KMS-11 (cell line): ENCODE data around the gene NMRK2.

ENCODE experiments used
- H2AFZ ChIP-seq: fragments of 200-600 bp; sonication (generic); 2 replicates; pipeline ENCODE4 v1.6.1; 2016; ENCODE audit warnings: antibody characterized with exemption, mixed run types, low read depth
- H3K27ac ChIP-seq: fragments of 200-600 bp; sonication (generic); 2 replicates; pipeline ENCODE4 v1.6.1; 2016; ENCODE audit warnings: mild to moderate bottlenecking, mixed run types
- H3K27me3 ChIP-seq: fragments of 200-600 bp; sonication (generic); 2 replicates; pipeline ENCODE4 v1.6.1; 2017; ENCODE audit warnings: mild to moderate bottlenecking, low read depth, mixed run types, moderate library complexity; ENCODE audit not compliant: insufficient read depth
- H3K36me3 ChIP-seq: fragments of 200-600 bp; sonication (generic); 2 replicates; pipeline ENCODE4 v1.6.1; 2017; ENCODE audit warnings: mild to moderate bottlenecking, mixed run types; ENCODE audit not compliant: insufficient read depth
- H3K4me1 ChIP-seq: fragments of 200-600 bp; sonication (generic); 2 replicates; pipeline ENCODE4 v1.6.1; 2016; ENCODE audit warnings: mild to moderate bottlenecking, low read depth, mixed run types; ENCODE audit not compliant: poor library complexity, severe bottlenecking
- H3K4me2 ChIP-seq: fragments of 200-600 bp; sonication (generic); 2 replicates; pipeline ENCODE4 v1.7.0; 2016; ENCODE audit warnings: mild to moderate bottlenecking, mixed run types
- H3K4me3 ChIP-seq: fragments of 200-600 bp; sonication (generic); IDR thresholded peaks from 2 replicates; pipeline ENCODE4 v1.6.1; 2017; ENCODE audit warnings: low read depth, low read length, mixed read lengths; ENCODE audit not compliant: insufficient read depth
- H3K79me2 ChIP-seq: fragments of 200-600 bp; sonication (generic); 2 replicates; pipeline ENCODE4 v1.6.1; 2016; ENCODE audit warnings: low read depth, mixed run types; ENCODE audit not compliant: insufficient read depth
- H3K9ac ChIP-seq: fragments of 200-600 bp; sonication (generic); 2 replicates; pipeline ENCODE4 v1.6.1; 2016; ENCODE audit warnings: mild to moderate bottlenecking, mixed run types
- H4K20me1 ChIP-seq: fragments of 200-600 bp; sonication (generic); 2 replicates; pipeline ENCODE4 v1.6.1; 2016; ENCODE audit warnings: mild to moderate bottlenecking, mixed run types; ENCODE audit not compliant: insufficient read depth
- CTCF ChIP-seq: fragments of 200-600 bp; sonication (generic); conservative IDR thresholded peaks from 2 replicates; pipeline ENCODE4 v1.6.1; 2017; ENCODE audit warnings: low read depth, mild to moderate bottlenecking, antibody characterized with exemption, low read length, moderate library complexity, mixed read lengths

Gene NMRK2

GRCh38 chr19:3978145-3978544, 45.3 kb downstream of the NMRK2 start:
- H3K36me3 ChIP-seq, result peaks cover 48% of the 10 kb centered on the region; the same call in 1 of the 2 replicates
- H3K9ac ChIP-seq, result no peak overlapping the region
- peaks cover 18% of the 10 kb centered on the region for H4K20me1 ChIP-seq
- no peak overlapping the region for H3K27ac ChIP-seq
- no peaks in the 10 kb centered on the region for H3K27me3 ChIP-seq
- H3K4me1 ChIP-seq, result peaks cover under 1% of the 10 kb centered on the region
- TF ChIP-seq CTCF, result no peak
- H3K79me2 ChIP-seq, result peaks cover 54% of the 10 kb centered on the region
- H3K4me2 ChIP-seq, result no peak overlapping the region
- no peak overlapping the region for H2AFZ ChIP-seq
- H3K4me3 ChIP-seq, result no peak overlapping the region

GRCh38 chr19:3979289-3979673, 46.4 kb downstream of the NMRK2 start:
- H2AFZ ChIP-seq, result no peak overlapping the region
- H3K36me3 ChIP-seq, result peaks cover 59% of the 10 kb centered on the region
- peaks cover 10% of the 10 kb centered on the region for H3K4me1 ChIP-seq
- no peak overlapping the region for H3K27ac ChIP-seq
- no peak overlapping the region for H3K4me2 ChIP-seq
- peaks cover 65% of the 10 kb centered on the region for H3K79me2 ChIP-seq
- peaks cover 28% of the 10 kb centered on the region for H4K20me1 ChIP-seq
- no peaks in the 10 kb centered on the region for H3K27me3 ChIP-seq
- TF ChIP-seq CTCF, result no peak
- no peak overlapping the region for H3K4me3 ChIP-seq
- H3K9ac ChIP-seq, result no peak overlapping the region

GRCh38 chr19:3979674-3980352, 46.9 kb downstream of the NMRK2 start:
- no peak for TF ChIP-seq CTCF
- H3K9ac ChIP-seq, result no peak overlapping the region
- H3K79me2 ChIP-seq, result peaks cover 71% of the 10 kb centered on the region
- H3K27me3 ChIP-seq, result no peaks in the 10 kb centered on the region
- no peak overlapping the region for H2AFZ ChIP-seq
- peaks cover 61% of the 10 kb centered on the region for H3K36me3 ChIP-seq
- H3K4me3 ChIP-seq, result no peak overlapping the region
- no peak overlapping the region for H3K27ac ChIP-seq
- no peak overlapping the region for H3K4me2 ChIP-seq
- H3K4me1 ChIP-seq, result peaks cover 10% of the 10 kb centered on the region
- H4K20me1 ChIP-seq, result peaks cover 32% of the 10 kb centered on the region

GRCh38 chr19:3980353-3981251, 47.7 kb downstream of the NMRK2 start:
- H3K36me3 ChIP-seq, result peaks cover 61% of the 10 kb centered on the region
- H3K9ac ChIP-seq, result no peak overlapping the region
- no peaks in the 10 kb centered on the region for H3K27me3 ChIP-seq
- no peak for TF ChIP-seq CTCF
- peaks cover 10% of the 10 kb centered on the region for H3K4me1 ChIP-seq
- no peak overlapping the region for H2AFZ ChIP-seq
- H3K4me2 ChIP-seq, result no peak overlapping the region
- H3K79me2 ChIP-seq, result peaks cover 75% of the 10 kb centered on the region
- peaks cover 32% of the 10 kb centered on the region for H4K20me1 ChIP-seq
- no peak overlapping the region for H3K27ac ChIP-seq
- no peak overlapping the region for H3K4me3 ChIP-seq
